Fibroblast of the conjunctiva (primary cell): ENCODE results near the gene TMEM101.
"Not testable (repeated sequence)": the region's sequence is repeated elsewhere in the genome, so short reads cannot be mapped to it uniquely, and the experiment has no call there.

Source experiments
- DNase-seq: peaks from one replicate; pipeline ENCODE4 v3.0.0-alpha.2; 2010; ENCODE audit warnings: low read depth

The TMEM101 gene

GRCh38 chr17:44000141-44000860 lies 14.5 kb downstream of the TMEM101 start:
- no peak for DNase-seq

GRCh38 chr17:43999024-43999423 lies 15.7 kb downstream of the TMEM101 start:
- no peak for DNase-seq

DNA sequence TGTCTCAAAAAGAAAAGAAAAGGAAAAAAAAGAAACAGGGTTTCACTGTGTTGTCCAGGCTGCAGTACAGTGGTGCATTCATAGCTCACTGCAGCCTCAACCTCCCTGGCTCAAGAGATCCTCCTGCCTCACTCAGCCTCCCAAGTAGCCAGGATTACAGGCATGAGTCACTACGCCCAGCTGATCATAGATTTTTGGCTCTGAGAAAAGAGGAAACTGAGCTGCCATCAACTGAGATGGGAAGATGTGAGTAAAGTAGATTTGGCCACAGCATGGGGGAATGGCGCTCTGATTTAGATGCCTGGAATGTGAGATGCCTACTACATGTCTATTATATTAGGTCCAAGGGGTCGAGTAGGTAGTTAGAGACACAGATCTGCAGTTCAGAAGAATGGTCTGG lies 16.2 kb downstream of the TMEM101 start:
- no peak for DNase-seq

DNA sequence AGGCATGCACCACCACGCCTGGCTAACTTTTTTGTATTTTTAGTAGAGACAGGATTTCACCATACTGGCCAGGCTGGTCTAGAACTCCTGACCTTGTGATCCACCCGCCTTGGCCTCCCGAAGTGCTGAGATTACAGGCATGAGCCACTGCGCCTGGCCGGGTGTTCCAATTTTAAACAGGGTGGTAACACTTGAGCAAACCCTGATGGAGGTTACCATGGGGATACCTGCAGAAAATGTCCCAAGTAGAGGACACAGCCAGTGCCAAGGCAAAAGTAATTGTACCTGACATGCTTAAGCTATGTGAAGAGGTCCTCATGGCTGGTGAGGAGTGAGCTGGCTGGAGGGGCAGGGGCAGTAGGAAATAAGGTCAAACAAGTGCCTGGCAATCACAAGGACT lies 17.6 kb downstream of the TMEM101 start:
- DNase-seq, result not testable (repeated sequence)

- DNase-seq, result no peak
Measured at GRCh38 chr17:43995150-43995471, 19.7 kb downstream of the TMEM101 start.

DNA sequence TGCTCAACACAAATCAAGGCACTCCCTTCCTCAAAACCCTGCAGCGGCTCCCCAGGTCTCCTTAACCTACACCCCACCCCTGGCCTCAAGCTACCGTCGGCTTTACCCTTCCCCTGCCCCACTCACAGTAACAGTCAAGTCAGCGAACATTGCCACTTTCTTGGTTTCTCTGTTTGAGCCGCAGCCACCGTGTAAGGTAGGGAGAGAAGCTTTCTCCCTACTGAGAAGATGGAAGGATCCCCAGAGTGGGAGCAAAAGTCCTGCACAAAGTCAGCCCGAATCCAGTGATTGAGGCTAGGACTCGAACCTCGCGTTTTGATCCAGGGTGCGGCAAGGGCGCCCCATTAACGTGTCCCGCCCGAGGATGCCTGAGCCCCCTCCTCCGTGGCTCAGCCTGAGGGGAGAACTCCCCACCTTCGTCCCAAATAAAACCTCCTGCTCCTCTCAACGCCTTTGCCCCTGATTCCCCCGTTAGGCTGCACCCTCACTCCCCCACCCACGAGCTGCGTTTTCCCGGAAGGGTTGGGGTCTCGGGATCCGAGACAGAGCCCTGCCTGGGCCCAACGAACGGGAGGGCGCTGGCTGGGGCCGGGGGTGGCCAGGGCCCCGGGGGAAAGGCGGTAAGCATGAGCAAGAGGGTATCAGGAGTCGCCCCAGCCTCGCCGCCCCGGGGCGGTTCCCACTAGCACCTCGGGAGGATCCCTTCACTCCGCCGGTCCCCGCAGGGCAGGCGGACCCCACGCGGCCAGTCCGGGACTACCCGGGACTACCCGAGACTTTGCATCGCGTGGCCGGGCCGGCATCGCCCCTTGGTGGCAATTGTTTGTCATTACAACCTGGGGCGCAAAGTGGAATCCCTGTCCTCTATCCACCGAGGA lies 20.3 kb downstream of the TMEM101 start:
- peak; percentile 46 for DNase-seq

- no peak for DNase-seq
Measured at GRCh38 chr17:43992641-43993040, 22.1 kb downstream of the TMEM101 start.

- DNase-seq, result no peak
Measured at GRCh38 chr17:43988301-43988700, 26.5 kb downstream of the TMEM101 start.

- DNase-seq, result no peak
Measured at GRCh38 chr17:43987131-43988021, 27.4 kb downstream of the TMEM101 start.

DNA sequence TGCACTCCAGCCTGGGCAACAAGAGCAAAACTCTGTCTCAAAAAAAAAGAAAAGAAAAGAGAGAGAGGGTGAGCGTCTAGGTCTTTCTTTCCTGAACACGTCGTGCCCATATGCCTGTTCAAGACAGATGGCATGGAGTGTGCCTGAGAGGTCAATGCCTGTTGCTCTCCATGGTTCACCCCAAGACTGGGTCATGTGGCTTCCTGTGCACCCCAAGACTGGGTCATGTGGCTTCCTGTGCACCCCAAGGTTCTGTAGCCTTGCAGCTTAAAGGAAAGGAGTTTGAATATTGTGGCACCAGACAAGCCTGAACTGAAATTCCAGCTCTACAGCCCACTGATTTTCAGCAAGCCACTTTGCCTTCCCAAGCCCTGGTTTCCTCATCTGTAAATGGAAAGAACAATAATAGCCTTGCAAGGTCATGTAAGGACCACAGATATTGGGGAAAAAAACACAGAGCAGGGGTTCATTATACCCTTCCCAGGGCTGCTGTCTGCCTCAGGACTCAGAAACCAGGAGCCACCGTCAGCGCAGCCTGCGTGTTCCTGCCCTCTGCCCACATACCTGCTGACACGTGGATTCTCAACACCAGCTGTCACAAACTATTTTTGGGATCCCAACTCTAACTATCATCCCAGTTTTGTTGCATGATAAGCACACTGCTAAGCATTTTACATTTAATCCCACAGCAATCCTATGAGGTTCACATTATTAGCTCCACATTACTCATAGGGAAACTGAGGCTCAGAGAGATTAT lies 28.4 kb downstream of the TMEM101 start:
- no peak for DNase-seq

- DNase-seq, result no peak
Measured at GRCh38 chr17:43984521-43984920, 30.2 kb downstream of the TMEM101 start.

DNA sequence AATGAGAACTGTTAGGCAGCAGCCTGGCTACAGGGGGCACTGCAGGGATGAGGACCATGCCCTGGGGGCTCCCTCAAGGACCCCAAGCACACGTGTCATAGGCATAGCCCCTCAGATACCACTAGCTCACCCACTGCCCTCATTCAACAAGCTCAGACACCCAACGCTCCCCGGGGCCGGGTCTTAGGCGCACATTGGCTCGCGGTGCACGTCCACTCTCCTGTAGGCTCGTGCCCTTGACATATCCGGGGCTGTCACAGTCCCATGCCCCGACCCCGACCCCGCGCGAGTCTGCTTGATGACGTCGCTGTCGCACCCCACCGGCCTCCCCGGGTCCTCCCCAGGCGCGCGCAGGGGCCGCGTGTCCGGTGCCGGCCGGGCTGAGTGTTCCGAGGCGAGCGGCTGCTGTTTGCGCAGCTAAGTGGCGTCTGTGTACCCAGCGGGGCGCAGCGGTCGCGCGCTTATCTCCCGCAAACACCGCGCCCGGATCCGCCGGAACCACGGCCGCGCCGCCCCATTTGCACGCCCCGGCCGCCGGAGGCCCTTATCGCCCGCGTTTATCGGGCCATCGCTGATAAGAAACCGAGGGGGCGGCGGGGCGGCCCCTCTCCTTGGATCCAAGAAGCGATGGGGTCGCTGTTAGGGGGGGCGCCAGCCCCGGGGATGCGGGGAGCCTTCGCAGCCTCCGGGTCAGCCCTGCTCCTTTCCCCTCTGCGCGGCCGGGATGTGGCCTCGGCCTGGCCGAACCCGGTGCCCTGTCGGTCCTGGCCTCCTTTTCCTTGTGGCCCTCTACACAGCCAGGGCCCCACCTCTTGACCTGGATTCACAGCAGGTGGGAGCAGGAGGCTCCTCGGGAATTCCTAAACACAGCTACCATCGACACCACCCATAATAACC lies 31.0 kb downstream of the TMEM101 start:
- DNase-seq, result no peak

DNA sequence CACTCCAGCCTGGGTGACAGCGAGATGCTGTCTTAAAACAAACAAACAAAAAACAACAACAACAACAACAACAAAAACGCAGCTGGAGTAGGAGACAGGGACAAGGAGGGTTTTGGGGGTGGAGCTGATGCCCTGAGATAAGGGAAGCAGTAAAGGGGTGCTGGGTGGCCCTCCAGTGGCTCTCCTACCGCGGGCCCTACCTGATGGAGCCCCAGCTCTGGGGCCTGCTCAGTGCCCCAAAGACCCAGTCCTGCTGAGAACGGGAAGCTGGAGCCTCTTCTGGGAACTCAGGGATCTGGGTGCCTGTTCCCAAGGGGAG lies 31.6 kb downstream of the TMEM101 start:
- DNase-seq, result no peak

DNA sequence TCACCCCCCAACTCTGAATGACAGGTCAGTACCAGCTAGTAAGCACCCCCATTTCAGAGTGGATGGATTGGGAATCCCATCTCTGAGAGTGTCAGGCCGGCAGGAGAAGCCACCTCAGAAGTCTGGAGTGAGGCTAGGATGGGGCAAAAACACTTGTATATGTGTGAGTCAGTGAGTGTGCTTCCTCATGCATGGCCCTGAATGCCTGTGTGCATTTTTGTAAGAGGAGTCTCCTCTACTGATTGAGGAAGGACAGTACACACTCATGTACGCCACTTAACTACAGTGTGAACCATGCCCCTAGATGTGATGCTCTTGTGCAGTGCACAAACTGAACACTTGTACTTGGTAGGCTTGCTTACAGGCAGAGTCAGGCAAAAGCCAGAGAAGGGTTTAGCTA lies 32.6 kb downstream of the TMEM101 start:
- no peak for DNase-seq

DNA sequence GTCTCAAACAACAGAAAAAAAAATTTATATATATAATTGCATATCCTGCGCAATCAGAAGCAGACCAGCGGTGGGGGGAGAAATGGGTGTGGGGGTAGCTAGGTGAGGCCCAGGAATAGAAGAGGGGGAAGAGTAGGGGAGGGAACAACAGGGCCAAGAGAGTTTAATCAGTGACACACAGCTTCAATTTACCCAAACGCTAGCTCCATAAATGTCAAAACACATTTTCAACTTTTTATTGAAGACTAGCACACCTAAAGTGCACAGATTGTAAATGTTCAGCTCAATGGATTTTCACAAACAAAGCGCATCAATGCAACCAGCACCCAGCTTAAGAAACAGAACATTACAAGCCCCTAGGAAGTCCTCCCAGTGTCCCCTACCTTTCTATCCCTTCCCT lies 35.1 kb downstream of the TMEM101 start:
- no peak for DNase-seq

DNA sequence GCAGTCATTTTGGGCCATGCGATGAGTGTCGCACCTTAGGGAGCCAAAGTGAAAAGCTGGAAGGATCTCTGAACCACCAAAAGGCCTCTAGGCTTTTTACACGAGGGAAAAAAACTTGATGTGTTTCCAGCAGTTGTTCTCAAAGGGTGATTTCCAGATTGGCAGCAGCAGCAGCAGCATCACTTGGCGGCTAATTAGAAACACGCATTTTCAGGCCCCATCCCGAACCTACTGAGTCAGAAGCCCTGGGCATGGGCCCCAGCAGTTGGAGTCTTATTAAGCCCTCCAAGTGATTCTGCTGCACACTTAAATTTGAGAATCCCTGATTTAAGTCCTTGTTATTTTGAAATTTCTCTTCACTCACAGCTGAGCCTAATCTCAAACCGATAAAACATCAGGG lies 35.8 kb downstream of the TMEM101 start:
- DNase-seq, result peak; percentile 77

- DNase-seq, result no peak
Measured at GRCh38 chr17:43978078-43978477, 36.7 kb downstream of the TMEM101 start.

DNA sequence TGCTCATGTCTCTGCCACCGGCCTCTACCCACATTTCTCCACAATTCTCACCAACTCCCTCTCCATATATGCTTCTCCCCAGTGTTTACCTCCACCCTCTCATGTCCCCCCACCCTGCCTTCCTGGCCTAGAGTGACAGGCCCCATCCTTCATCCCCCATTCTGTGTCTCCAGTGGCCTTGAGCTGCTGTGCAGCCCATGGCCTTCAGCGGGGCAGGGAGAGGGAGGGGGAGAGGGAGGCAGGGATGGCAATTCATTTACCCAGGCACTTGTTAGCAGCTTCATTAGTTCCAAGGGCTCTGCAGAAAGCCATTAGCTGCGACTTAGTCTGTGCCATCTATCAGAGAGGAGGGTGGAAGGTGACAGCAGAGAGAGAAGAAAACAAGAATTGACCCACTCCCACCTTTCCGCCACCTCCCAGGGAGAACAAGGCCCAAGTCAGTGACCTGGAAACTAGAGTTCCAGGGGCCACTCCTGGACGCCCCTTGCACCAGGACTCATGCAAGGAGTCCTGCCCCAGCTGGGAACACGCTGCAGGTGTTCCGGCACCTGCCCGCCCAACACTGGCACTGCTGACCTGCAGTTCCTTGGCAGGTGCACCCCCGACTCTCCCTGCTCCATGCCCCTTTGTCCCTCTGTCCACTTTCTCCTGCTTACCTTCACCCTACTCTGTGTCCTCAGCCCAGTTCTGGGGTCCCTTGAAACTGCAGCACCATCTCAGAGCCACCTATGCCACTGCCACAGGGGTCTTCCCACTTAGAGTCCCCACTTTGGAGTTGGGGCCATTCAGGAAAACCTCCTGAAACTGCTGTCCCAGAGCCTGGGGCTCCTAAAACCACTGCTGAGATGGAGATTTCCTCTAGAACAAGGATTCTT lies 37.6 kb downstream of the TMEM101 start:
- DNase-seq, result no peak

- no peak for DNase-seq
Measured at GRCh38 chr17:43975898-43976297, 38.9 kb downstream of the TMEM101 start.
